GM23248 (cell line): ENCODE measurements around the gene HAPLN2.

ENCODE experiments used
- EZH2 ChIP-seq: fragments of 200-600 bp; sonication (generic); IDR thresholded peaks from 2 replicates; pipeline ENCODE4 v1.6.1; 2018; ENCODE audit warnings: antibody characterized with exemption, mild to moderate bottlenecking; ENCODE audit not compliant: insufficient read depth, poor library complexity, severe bottlenecking
- EZH2phosphoT487 ChIP-seq: fragments of 200-600 bp; sonication (generic); IDR thresholded peaks from 2 replicates; pipeline ENCODE4 v1.6.1; 2018; ENCODE audit warnings: antibody characterized with exemption, moderate library complexity, mild to moderate bottlenecking, low read depth; ENCODE audit not compliant: insufficient read depth

GRCh38 chr1:156666862-156667609 is 47.8 kb downstream of the HAPLN2 start:
- TF ChIP-seq EZH2 (no peak), EZH2phosphoT487 (no peak)
